IMR-90 (cell line): ENCODE data around the gene MSI2. TPM values are rescaled to one million over a fixed set of nuclear protein-coding genes. Genes with fewer than 3 reads are reported as not detected.

Experiments
- ATAC-seq: fragments of 200-7000 bp; cut with Tn5 transposase; 2 replicates; pipeline ENCODE4 v1.9.1; 2020; ENCODE audit warnings: low read depth, mild to moderate bottlenecking, moderate library complexity
- BruUV-seq: library from RNA; stranded (reverse); fragments of 400-500 nt; replicated peaks from 2 replicates; lab custom pipeline; 2021; lab: Mats Ljungman, UMichigan
- CTCF ChIA-PET: fragments of 300-600 bp; formaldehyde crosslinking; extraction: SDS; loops from one replicate; lab custom pipeline; 2021; ENCODE audit warnings: antibody characterized with exemption; lab: Yijun Ruan, JAX
- POLR2A ChIA-PET: fragments of 300-600 bp; sonication (Branson Sonifier 250); formaldehyde crosslinking; loops from one replicate; lab custom pipeline; 2022; ENCODE audit warnings: antibody characterized with exemption; ENCODE audit not compliant: unreplicated experiment; lab: Charles Lee
- DNase-seq: peaks from one replicate; pipeline ENCODE4 v3.0.0; 2013
- H2AFZ ChIP-seq: replicated peaks from 2 replicates; pipeline ENCODE3; 2013; ENCODE audit warnings: low read length, mild to moderate bottlenecking; ENCODE audit not compliant: poor library complexity
- H2AK5ac ChIP-seq: 2 replicates; pipeline ENCODE4 v1.6.1; 2013; ENCODE audit warnings: low read depth, low read length, inconsistent platforms
- H2AK9ac ChIP-seq: replicated peaks from 2 replicates; pipeline ENCODE3; 2013; ENCODE audit warnings: mild to moderate bottlenecking, low read depth, low read length, moderate library complexity; ENCODE audit not compliant: poor library complexity
- H2BK120ac ChIP-seq: 2 replicates; pipeline ENCODE4 v1.6.1; 2013; ENCODE audit warnings: low read depth, low read length, inconsistent platforms
- H2BK15ac ChIP-seq: 3 replicates; pipeline ENCODE4 v1.6.1; 2013; ENCODE audit warnings: low read depth, low read length, inconsistent platforms
- H2BK20ac ChIP-seq: 2 replicates; pipeline ENCODE4 v1.6.1; 2013; ENCODE audit warnings: low read depth, mild to moderate bottlenecking, inconsistent platforms, low read length, moderate library complexity
- H2BK5ac ChIP-seq: 2 replicates; pipeline ENCODE4 v1.6.1; 2013; ENCODE audit warnings: mild to moderate bottlenecking, low read depth, low read length, inconsistent platforms; ENCODE audit not compliant: poor library complexity, severe bottlenecking
- H3K14ac ChIP-seq: replicated peaks from 2 replicates; pipeline ENCODE4 v1.6.1; 2013; ENCODE audit warnings: low read depth, low read length, inconsistent platforms
- H3K18ac ChIP-seq: 2 replicates; pipeline ENCODE4 v1.6.1; 2013; ENCODE audit warnings: low read depth, low read length, control low read depth
- H3K23ac ChIP-seq: 2 replicates; pipeline ENCODE4 v1.6.1; 2013; ENCODE audit warnings: low read depth, low read length, inconsistent platforms
- H3K27ac ChIP-seq: 2 replicates; pipeline ENCODE4 v1.5.1; 2013; ENCODE audit warnings: mild to moderate bottlenecking, control low read depth, low read length; ENCODE audit not compliant: insufficient read depth
- H3K27me3 ChIP-seq: 2 replicates; pipeline ENCODE4 v1.6.1; 2013; ENCODE audit warnings: low read length; ENCODE audit not compliant: control insufficient read depth, insufficient read depth
- H3K36me3 ChIP-seq: 2 replicates; pipeline ENCODE4 v1.6.1; 2013; ENCODE audit warnings: low read length, mixed read lengths; ENCODE audit not compliant: control insufficient read depth, insufficient read depth
- H3K4ac ChIP-seq: 2 replicates; pipeline ENCODE4 v1.6.1; 2013; ENCODE audit warnings: low read depth, low read length, inconsistent platforms
- H3K4me1 ChIP-seq: 2 replicates; pipeline ENCODE4 v1.6.1; 2013; ENCODE audit warnings: low read length, mixed read lengths; ENCODE audit not compliant: control insufficient read depth, insufficient read depth
- H3K4me2 ChIP-seq: 2 replicates; pipeline ENCODE4 v1.6.1; 2013; ENCODE audit warnings: low read depth, mild to moderate bottlenecking, control low read depth, low read length, moderate library complexity
- H3K4me3 ChIP-seq: 2 replicates; pipeline ENCODE4 v1.5.1; 2013; ENCODE audit warnings: low read depth, mild to moderate bottlenecking, control low read depth, low read length, moderate library complexity; ENCODE audit not compliant: insufficient read depth
- H3K56ac ChIP-seq: 2 replicates; pipeline ENCODE4 v1.6.1; 2013; ENCODE audit warnings: low read length, inconsistent platforms; ENCODE audit not compliant: insufficient read depth; ENCODE audit errors: extremely low read depth
- H3K79me1 ChIP-seq, 2 experiments: 2 replicates each; pipeline ENCODE4 v1.6.1; 2013; ENCODE audit warnings: low read length in 2 of 2, inconsistent platforms in 1 of 2, low read depth in 1 of 2
- H3K9ac ChIP-seq: 2 replicates; pipeline ENCODE4 v1.6.1; 2013; ENCODE audit warnings: low read depth, low read length, control low read depth
- H3K9me1 ChIP-seq: 2 replicates; pipeline ENCODE4 v1.6.1; 2013; ENCODE audit warnings: low read length, inconsistent platforms; ENCODE audit not compliant: insufficient read depth
- H3K9me3 ChIP-seq: 2 replicates; pipeline ENCODE4 v1.6.1; 2013; ENCODE audit warnings: low read length; ENCODE audit not compliant: control insufficient read depth, insufficient read depth
- H4K20me1 ChIP-seq: 2 replicates; pipeline ENCODE4 v1.6.1; 2013; ENCODE audit warnings: low read length, inconsistent platforms; ENCODE audit not compliant: insufficient read depth
- H4K5ac ChIP-seq: 2 replicates; pipeline ENCODE4 v1.6.1; 2013; ENCODE audit warnings: mild to moderate bottlenecking, low read depth, low read length, control low read depth
- H4K8ac ChIP-seq, 2 experiments: 2 replicates each; pipeline ENCODE4 v1.6.1; 2013; ENCODE audit warnings: low read depth in 2 of 2, low read length in 2 of 2, control low read depth in 1 of 2, inconsistent platforms in 1 of 2
- H4K91ac ChIP-seq: 2 replicates; pipeline ENCODE4 v1.6.1; 2013; ENCODE audit warnings: low read depth, low read length, inconsistent platforms; ENCODE audit not compliant: insufficient read depth
- BHLHE40 ChIP-seq: fragments of 150-350 bp; IDR thresholded peaks from 2 replicates; pipeline ENCODE4 v1.6.1; 2016; ENCODE audit warnings: mild to moderate bottlenecking, low read depth, low read length
- CEBPB ChIP-seq: IDR thresholded peaks from 2 replicates; pipeline ENCODE4 v1.6.1; 2012; ENCODE audit warnings: low read depth, low read length, improper control_type of control experiment
- CHD1 ChIP-seq: IDR thresholded peaks from 2 replicates; pipeline ENCODE4 v1.6.1; 2012; ENCODE audit warnings: low read depth, low read length, improper control_type of control experiment
- ELK1 ChIP-seq: fragments of 150-350 bp; IDR thresholded peaks from 2 replicates; pipeline ENCODE4 v1.6.1; 2016; ENCODE audit warnings: low read depth, mild to moderate bottlenecking, low read length, moderate library complexity, borderline replicate concordance
- FOS ChIP-seq: fragments of 150-350 bp; IDR thresholded peaks from 2 replicates; pipeline ENCODE4 v1.6.1; 2016; ENCODE audit warnings: low read depth, low read length
- MAFK ChIP-seq: IDR thresholded peaks from 2 replicates; pipeline ENCODE4 v1.6.1; 2012; ENCODE audit warnings: low read depth, low read length, improper control_type of control experiment
- MAZ ChIP-seq: IDR thresholded peaks from 2 replicates; pipeline ENCODE4 v1.6.1; 2012; ENCODE audit warnings: low read depth, mild to moderate bottlenecking, low read length, improper control_type of control experiment, moderate library complexity, borderline replicate concordance
- MXI1 ChIP-seq: IDR thresholded peaks from 2 replicates; pipeline ENCODE4 v1.6.1; 2012; ENCODE audit warnings: low read depth, mild to moderate bottlenecking, low read length, moderate library complexity, borderline replicate concordance
- NFE2L2 ChIP-seq: fragments of 150-350 bp; IDR thresholded peaks from 2 replicates; pipeline ENCODE4 v1.6.1; 2016; ENCODE audit warnings: low read depth, mild to moderate bottlenecking, low read length
- POLR2A ChIP-seq: IDR thresholded peaks from 2 replicates; pipeline ENCODE4 v1.6.1; 2012; ENCODE audit warnings: mild to moderate bottlenecking, low read depth, low read length
- RAD21 ChIP-seq: IDR thresholded peaks from 2 replicates; pipeline ENCODE4 v1.6.1; 2012; ENCODE audit warnings: low read length, improper control_type of control experiment
- RCOR1 ChIP-seq: IDR thresholded peaks from 2 replicates; pipeline ENCODE4 v1.6.1; 2012; ENCODE audit warnings: mild to moderate bottlenecking, low read length, improper control_type of control experiment; ENCODE audit not compliant: insufficient replicate concordance
- RFX5 ChIP-seq: IDR thresholded peaks from 2 replicates; pipeline ENCODE4 v1.8.0; 2012; ENCODE audit warnings: low read depth, mild to moderate bottlenecking, low read length, moderate library complexity
- SMC3 ChIP-seq: fragments of 150-350 bp; IDR thresholded peaks from 2 replicates; pipeline ENCODE4 v1.6.1; 2016; ENCODE audit warnings: low read depth, mild to moderate bottlenecking, antibody characterized with exemption, low read length, moderate library complexity
- USF2 ChIP-seq: fragments of 150-350 bp; IDR thresholded peaks from 2 replicates; pipeline ENCODE4 v1.6.1; 2017; ENCODE audit warnings: mild to moderate bottlenecking, antibody characterized with exemption, low read length, low read depth
- WGBS, 2 experiments: methylation state at CpG; one replicate each; pipeline versions ENCODE4 v1.1.5 to v1.1.7; 2013; ENCODE audit warnings: missing lambda C conversion rate in 2 of 2; ENCODE audit not compliant: insufficient read length in 1 of 2; ENCODE audit errors: extremely low coverage in 2 of 2; 5-methylcytosine and 5-hydroxymethylcytosine counted together
- dilution Hi-C: fragments of 300-500 bp; cut with HindIII; formaldehyde crosslinking; loops from one replicate; pipeline ENCODE4 v1.14.3; 2018; ENCODE audit warnings: low sequenced_read_pairs; ENCODE audit not compliant: unreplicated experiment
- in situ Hi-C: fragments of 300-500 bp; cut with MboI; formaldehyde crosslinking; loops from 3 replicates; pipeline ENCODE4 v1.14.3; 2019; ENCODE audit warnings: low sequenced_read_pairs, inconsistent platforms, mixed read lengths
- intact Hi-C: fragments of 100-400 bp; cut with micrococcal nuclease; formaldehyde crosslinking; loops from 2 replicates; pipeline ENCODE4 v1.10.0; 2022
- polyA plus RNA-seq, 3 experiments: library from polyadenylated mRNA; depleted of rRNA; stranded (reverse); fragments of >200 nt; gene quantifications; 2 replicates each; pipeline ENCODE4 v1.2.3, GENCODE V29; 2012; ENCODE audit warnings: low replicate concordance in 1 of 3
- total RNA-seq: library from RNA; depleted of rRNA; stranded (reverse); fragments of >200 nt; gene quantifications from 2 replicates; pipeline ENCODE4 v1.2.3, GENCODE V29; 2012

MSI2 gene
- total and polyA plus RNA-seq, 2 of the 4 experiments (the other 2 are of a cell fraction): 13.0 to 16.0 TPM

GRCh38 chr17:57501016-57501415 is 244.7 kb downstream of the MSI2 start:
- H3K14ac ChIP-seq: no peak overlapping the region
- H3K9me3 ChIP-seq: no peaks in the 10 kb centered on the region
- H2BK120ac ChIP-seq: no peak overlapping the region
- no peak overlapping the region for H3K18ac ChIP-seq
- no TSS peak for BruUV-seq
- no peak overlapping the region for H4K8ac ChIP-seq
- ATAC-seq (no peak), DNase-seq (no peak)
- H4K91ac ChIP-seq: no peak overlapping the region
- H2AK5ac ChIP-seq: no peak overlapping the region
- H3K23ac ChIP-seq: no peak overlapping the region
- no peak overlapping the region for H2AFZ ChIP-seq
- in situ Hi-C loops: no loop called here
- no peak overlapping the region for H3K27ac ChIP-seq
- POLR2A ChIA-PET: no interaction called here
- H3K9ac ChIP-seq: no peak overlapping the region
- peaks cover 3% of the 10 kb centered on the region in 2 experiments; a peak in 1 of 4 replicates for H3K79me1 ChIP-seq
- H4K20me1 ChIP-seq: no peaks in the 10 kb centered on the region; the same call in 1 of the 2 replicates
- no peak overlapping the region for H3K4me3 ChIP-seq
- H3K4me2 ChIP-seq: no peak overlapping the region
- dilution Hi-C loops: no loop called here
- H2BK5ac ChIP-seq: no peak overlapping the region
- 60% methylated on average over 4 of the region's 9 CpGs; no CpG with 5 or more reads in 1 of the 2 experiments for WGBS, 2 experiments
- H3K36me3 ChIP-seq: no peaks in the 10 kb centered on the region
- no peak for TF ChIP-seq RAD21
- TF ChIP-seq BHLHE40: no peak
- no peak for TF ChIP-seq MXI1
- TF ChIP-seq POLR2A: no peak
- TF ChIP-seq RFX5: no peak
- no peak for TF ChIP-seq RCOR1
- no peak for TF ChIP-seq FOS
- no peak for TF ChIP-seq NFE2L2
- no peak for TF ChIP-seq USF2
- no peak for TF ChIP-seq MAZ
- no peak for TF ChIP-seq ELK1
- TF ChIP-seq CEBPB: no peak
- TF ChIP-seq SMC3: no peak
- no peak for TF ChIP-seq CHD1
- TF ChIP-seq MAFK: no peak
- no peak overlapping the region for H4K5ac ChIP-seq
- peaks cover 3% of the 10 kb centered on the region; the same call in 1 of the 2 replicates for H3K9me1 ChIP-seq
- CTCF ChIA-PET: no interaction called here
- H2BK20ac ChIP-seq: no peak overlapping the region
- intact Hi-C loops: no loop called here
- H3K27me3 ChIP-seq: no peaks in the 10 kb centered on the region
- H3K4me1 ChIP-seq: no peaks in the 10 kb centered on the region
- no peak overlapping the region for H2BK15ac ChIP-seq
- H3K4ac ChIP-seq: no peak overlapping the region
- no peak overlapping the region for H3K56ac ChIP-seq
- no peak overlapping the region for H2AK9ac ChIP-seq
